ENCODE data around the gene CEP76. TPM values are rescaled to one million over a fixed set of nuclear protein-coding genes. Genes with fewer than 3 reads are reported as not detected.

Gene CEP76
- polyA plus RNA-seq, 1 of the 3 experiments (the other 2 are of a cell fraction) = 6.4 TPM

DNA sequence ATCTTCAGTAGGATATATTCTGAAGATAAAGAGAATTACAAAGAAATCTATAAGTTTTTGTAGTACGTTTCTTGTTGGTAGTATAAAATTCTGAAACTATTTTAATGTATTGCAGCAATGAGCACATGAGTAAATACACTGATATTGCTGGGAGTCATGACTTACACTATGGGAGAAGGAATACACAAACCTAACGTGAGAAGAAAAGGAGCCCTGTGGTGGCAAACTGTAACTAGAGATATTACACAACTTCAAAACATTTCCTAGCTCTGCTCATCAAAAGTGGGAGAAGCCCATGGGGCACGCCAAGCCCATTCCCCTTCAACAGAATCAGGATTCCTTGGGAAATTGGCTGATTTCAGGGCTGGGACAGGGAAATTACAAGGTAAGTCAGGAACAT is 65.1 kb downstream of the CEP76 start:
- ChIA-PET POLR2A (no interaction called here), CTCF (interaction anchor here (1.8 kb wide), 1 partner anchor 101 kb away, joined by 5 read pairs; no protein-coding TSS in a partner anchor)
- Histone ChIP-seq H3K79me2 (ENCODE audit: insufficient read depth) (peaks cover 72% of the 10 kb centered on the region), H3K4me3 (ENCODE audit: low read depth in 2 of 2, low read length in 1 of 2) (no peak overlapping the region), H3K9ac (no peak overlapping the region), H2AFZ (ENCODE audit: low read depth) (no peak overlapping the region), H3K9me3 (no peaks in the 10 kb centered on the region), H3K27ac (ENCODE audit: low read depth in 2 of 2, low read length in 1 of 2) (peak overlapping the region in 1 of 2 experiments; percentile 55; a peak in 2 of 4 replicates), H3K4me1 (ENCODE audit: control insufficient read depth in 1 of 2, insufficient read depth in 2 of 2, low read depth in 1 of 2, low read length in 1 of 2) (peaks cover 3 to 8% of the 10 kb centered on the region in 2 experiments; a peak in 3 of 4 replicates), H3K4me2 (no peak overlapping the region), H4K20me1 (ENCODE audit: insufficient read depth) (no peaks in the 10 kb centered on the region; the same call in 1 of the 2 replicates), H3F3A (replicated peaks; ENCODE audit: insufficient read depth) (peaks cover 11% of the 10 kb centered on the region), H3K36me3 (replicated peaks in 1 of 2; ENCODE audit: control insufficient read depth in 1 of 2, insufficient read depth in 2 of 2, low read length in 1 of 2) (no peaks in the 10 kb centered on the region), H3K27me3 (ENCODE audit: insufficient read depth) (no peaks in the 10 kb centered on the region), H3K9me2 (no peaks in the 10 kb centered on the region)
- TF ChIP-seq EZH2phosphoT487 (IDR thresholded peaks at IDR 0.05; ENCODE audit: borderline replicate concordance, low read depth) = no peak
- TF ChIP-seq, protein P1, sequence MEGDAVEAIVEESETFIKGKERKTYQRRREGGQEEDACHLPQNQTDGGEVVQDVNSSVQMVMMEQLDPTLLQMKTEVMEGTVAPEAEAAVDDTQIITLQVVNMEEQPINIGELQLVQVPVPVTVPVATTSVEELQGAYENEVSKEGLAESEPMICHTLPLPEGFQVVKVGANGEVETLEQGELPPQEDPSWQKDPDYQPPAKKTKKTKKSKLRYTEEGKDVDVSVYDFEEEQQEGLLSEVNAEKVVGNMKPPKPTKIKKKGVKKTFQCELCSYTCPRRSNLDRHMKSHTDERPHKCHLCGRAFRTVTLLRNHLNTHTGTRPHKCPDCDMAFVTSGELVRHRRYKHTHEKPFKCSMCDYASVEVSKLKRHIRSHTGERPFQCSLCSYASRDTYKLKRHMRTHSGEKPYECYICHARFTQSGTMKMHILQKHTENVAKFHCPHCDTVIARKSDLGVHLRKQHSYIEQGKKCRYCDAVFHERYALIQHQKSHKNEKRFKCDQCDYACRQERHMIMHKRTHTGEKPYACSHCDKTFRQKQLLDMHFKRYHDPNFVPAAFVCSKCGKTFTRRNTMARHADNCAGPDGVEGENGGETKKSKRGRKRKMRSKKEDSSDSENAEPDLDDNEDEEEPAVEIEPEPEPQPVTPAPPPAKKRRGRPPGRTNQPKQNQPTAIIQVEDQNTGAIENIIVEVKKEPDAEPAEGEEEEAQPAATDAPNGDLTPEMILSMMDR (IDR thresholded peaks at IDR 0.05) = no peak
- no peak for TF ChIP-seq RCOR1 (IDR thresholded peaks at IDR 0.05; ENCODE audit: low read length)
- TF ChIP-seq TAF1 (IDR thresholded peaks at IDR 0.05; ENCODE audit: borderline replicate concordance, low read depth, low read length) = no peak
- no peak for TF ChIP-seq SMC3 (IDR thresholded peaks at IDR 0.05; ENCODE audit: low read depth, low read length)
- TF ChIP-seq, protein P2, sequence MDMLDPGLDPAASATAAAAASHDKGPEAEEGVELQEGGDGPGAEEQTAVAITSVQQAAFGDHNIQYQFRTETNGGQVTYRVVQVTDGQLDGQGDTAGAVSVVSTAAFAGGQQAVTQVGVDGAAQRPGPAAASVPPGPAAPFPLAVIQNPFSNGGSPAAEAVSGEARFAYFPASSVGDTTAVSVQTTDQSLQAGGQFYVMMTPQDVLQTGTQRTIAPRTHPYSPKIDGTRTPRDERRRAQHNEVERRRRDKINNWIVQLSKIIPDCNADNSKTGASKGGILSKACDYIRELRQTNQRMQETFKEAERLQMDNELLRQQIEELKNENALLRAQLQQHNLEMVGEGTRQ (IDR thresholded peaks at IDR 0.05; ENCODE audit: borderline replicate concordance, low read depth, low read length) = no peak
- TF ChIP-seq ELF1 (IDR thresholded peaks at IDR 0.05) = no peak
- TF ChIP-seq NFIC (IDR thresholded peaks at IDR 0.05; ENCODE audit: borderline replicate concordance) = no peak
- TF ChIP-seq, protein P3, sequence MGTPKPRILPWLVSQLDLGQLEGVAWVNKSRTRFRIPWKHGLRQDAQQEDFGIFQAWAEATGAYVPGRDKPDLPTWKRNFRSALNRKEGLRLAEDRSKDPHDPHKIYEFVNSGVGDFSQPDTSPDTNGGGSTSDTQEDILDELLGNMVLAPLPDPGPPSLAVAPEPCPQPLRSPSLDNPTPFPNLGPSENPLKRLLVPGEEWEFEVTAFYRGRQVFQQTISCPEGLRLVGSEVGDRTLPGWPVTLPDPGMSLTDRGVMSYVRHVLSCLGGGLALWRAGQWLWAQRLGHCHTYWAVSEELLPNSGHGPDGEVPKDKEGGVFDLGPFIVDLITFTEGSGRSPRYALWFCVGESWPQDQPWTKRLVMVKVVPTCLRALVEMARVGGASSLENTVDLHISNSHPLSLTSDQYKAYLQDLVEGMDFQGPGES (IDR thresholded peaks at IDR 0.05; ENCODE audit: low read depth, low read length) = no peak
- TF ChIP-seq RXRA (IDR thresholded peaks at IDR 0.05; ENCODE audit: borderline replicate concordance, low read depth) = no peak
- TF ChIP-seq GATA2 (CRISPR knock-in tag; IDR thresholded peaks at IDR 0.05) = no peak
- TF ChIP-seq EP300 (IDR thresholded peaks at IDR 0.05; ENCODE audit: borderline replicate concordance in 1 of 2, low read depth in 1 of 2, low read length in 1 of 2) = no peak
- TF ChIP-seq RAD21 (IDR thresholded peaks at IDR 0.05; ENCODE audit: low read length) = no peak
- TF ChIP-seq, protein P4, sequence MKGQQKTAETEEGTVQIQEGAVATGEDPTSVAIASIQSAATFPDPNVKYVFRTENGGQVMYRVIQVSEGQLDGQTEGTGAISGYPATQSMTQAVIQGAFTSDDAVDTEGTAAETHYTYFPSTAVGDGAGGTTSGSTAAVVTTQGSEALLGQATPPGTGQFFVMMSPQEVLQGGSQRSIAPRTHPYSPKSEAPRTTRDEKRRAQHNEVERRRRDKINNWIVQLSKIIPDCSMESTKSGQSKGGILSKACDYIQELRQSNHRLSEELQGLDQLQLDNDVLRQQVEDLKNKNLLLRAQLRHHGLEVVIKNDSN (IDR thresholded peaks at IDR 0.05; ENCODE audit: borderline replicate concordance, low read depth) = no peak
- TF ChIP-seq, protein P5, sequence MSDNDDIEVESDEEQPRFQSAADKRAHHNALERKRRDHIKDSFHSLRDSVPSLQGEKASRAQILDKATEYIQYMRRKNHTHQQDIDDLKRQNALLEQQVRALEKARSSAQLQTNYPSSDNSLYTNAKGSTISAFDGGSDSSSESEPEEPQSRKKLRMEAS (IDR thresholded peaks at IDR 0.05; ENCODE audit: low read depth) = no peak
- no peak for TF ChIP-seq POLR2AphosphoS5 (IDR thresholded peaks at IDR 0.05; ENCODE audit: low read depth, low read length)
- TF ChIP-seq MEF2A (IDR thresholded peaks at IDR 0.05; ENCODE audit: borderline replicate concordance, low read depth) = no peak
- TF ChIP-seq, protein P6, sequence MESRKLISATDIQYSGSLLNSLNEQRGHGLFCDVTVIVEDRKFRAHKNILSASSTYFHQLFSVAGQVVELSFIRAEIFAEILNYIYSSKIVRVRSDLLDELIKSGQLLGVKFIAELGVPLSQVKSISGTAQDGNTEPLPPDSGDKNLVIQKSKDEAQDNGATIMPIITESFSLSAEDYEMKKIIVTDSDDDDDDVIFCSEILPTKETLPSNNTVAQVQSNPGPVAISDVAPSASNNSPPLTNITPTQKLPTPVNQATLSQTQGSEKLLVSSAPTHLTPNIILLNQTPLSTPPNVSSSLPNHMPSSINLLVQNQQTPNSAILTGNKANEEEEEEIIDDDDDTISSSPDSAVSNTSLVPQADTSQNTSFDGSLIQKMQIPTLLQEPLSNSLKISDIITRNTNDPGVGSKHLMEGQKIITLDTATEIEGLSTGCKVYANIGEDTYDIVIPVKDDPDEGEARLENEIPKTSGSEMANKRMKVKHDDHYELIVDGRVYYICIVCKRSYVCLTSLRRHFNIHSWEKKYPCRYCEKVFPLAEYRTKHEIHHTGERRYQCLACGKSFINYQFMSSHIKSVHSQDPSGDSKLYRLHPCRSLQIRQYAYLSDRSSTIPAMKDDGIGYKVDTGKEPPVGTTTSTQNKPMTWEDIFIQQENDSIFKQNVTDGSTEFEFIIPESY (IDR thresholded peaks at IDR 0.05; ENCODE audit: borderline replicate concordance, low read depth) = no peak
- no peak for DNase-seq
- WGBS (ENCODE audit: low lambda C conversion rate) = 92% methylated on average over 3 of the region's 3 CpGs
